Measurements from ENCODE around the gene CSMD2.

GRCh38 chr1:34066166-34066565 lies 98.9 kb downstream of the CSMD2 start:
- TF ChIP-seq EGR1 (IDR thresholded peaks at IDR 0.05; ENCODE audit: low read depth) (no peak), CTCF (IDR thresholded peaks at IDR 0.05 in 2 of 3, conservative IDR thresholded peaks at IDR 0.05 in 1 of 3; ENCODE audit: borderline replicate concordance in 1 of 3, insufficient read depth in 1 of 3, low read depth in 2 of 3, low read length in 2 of 3) (no peak)
